HG03025 (cell line): ENCODE measurements around the gene CHPF2.
A peak's percentile ranks its signal among the peaks of the same experiment; 100 is the strongest.

Experiments used
- ATAC-seq: cut with Tn5 transposase; IDR thresholded peaks from one replicate; pipeline ENCODE4 v1.9.1; 2021; ENCODE audit warnings: mild to moderate bottlenecking, moderate library complexity; ENCODE audit not compliant: unreplicated experiment, low FRiP score

Gene CHPF2

GRCh38 chr7:151232091-151232916 is at the start of gene CHPF2:
TSS of gene CHPF2 (plus strand) at chr7:151232483. CDS start at chr7:151234012, 1,529 bp downstream.
- peak; percentile 97 for ATAC-seq

GRCh38 chr7:151185762-151186639 is 46.3 kb upstream of the CHPF2 start:
- ATAC-seq: no peak

GRCh38 chr7:151186640-151187408 is 45.5 kb upstream of the CHPF2 start, which contains the start of gene ASB10:
TSS of gene ASB10 (minus strand) at chr7:151187250. CDS start at chr7:151187130, 120 bp downstream.
- no peak for ATAC-seq

- ATAC-seq: no peak
Measured at GRCh38 chr7:151187409-151188251, 44.7 kb upstream of the CHPF2 start.

- ATAC-seq: no peak
Measured at GRCh38 chr7:151188252-151188542, 44.1 kb upstream of the CHPF2 start.

GRCh38 chr7:151189038-151189437 is 43.2 kb upstream of the CHPF2 start:
- no peak for ATAC-seq

- no peak for ATAC-seq
Measured at GRCh38 chr7:151191544-151191943, 40.7 kb upstream of the CHPF2 start.

GRCh38 chr7:151192002-151192539 is 40.2 kb upstream of the CHPF2 start:
- no peak for ATAC-seq

- no peak for ATAC-seq
Measured at GRCh38 chr7:151193203-151193978, 38.9 kb upstream of the CHPF2 start.

GRCh38 chr7:151194188-151194587 is 38.1 kb upstream of the CHPF2 start:
- no peak for ATAC-seq

GRCh38 chr7:151195616-151196450 is 36.5 kb upstream of the CHPF2 start:
- no peak for ATAC-seq

- ATAC-seq: no peak
Measured at GRCh38 chr7:151197932-151198331, 34.4 kb upstream of the CHPF2 start.

GRCh38 chr7:151198945-151199848 is 33.1 kb upstream of the CHPF2 start:
- ATAC-seq: no peak

- ATAC-seq: no peak
Measured at GRCh38 chr7:151201344-151201743, 30.9 kb upstream of the CHPF2 start.

- no peak for ATAC-seq
Measured at GRCh38 chr7:151201751-151202150, 30.5 kb upstream of the CHPF2 start.

- ATAC-seq: no peak
Measured at GRCh38 chr7:151202836-151203235, 29.4 kb upstream of the CHPF2 start.
